PC-9 (cell line): ENCODE results near the gene PITPNC1. TPM values are rescaled to one million over a fixed set of nuclear protein-coding genes. Genes with fewer than 3 reads are reported as not detected.

Experiments
- BruUV-seq: library from RNA; stranded (reverse); fragments of 400-500 nt; replicated peaks from 2 replicates; lab custom pipeline; 2021; lab: Mats Ljungman, UMichigan
- CTCF ChIA-PET: fragments of 300-600 bp; sonication (Branson Sonifier 250); formaldehyde crosslinking; loops from one replicate; lab custom pipeline; 2022; ENCODE audit warnings: antibody characterized with exemption; lab: Charles Lee
- POLR2A ChIA-PET: fragments of 300-600 bp; sonication (Branson Sonifier 250); formaldehyde crosslinking; loops from one replicate; lab custom pipeline; 2022; ENCODE audit warnings: antibody characterized with exemption; ENCODE audit not compliant: unreplicated experiment; lab: Charles Lee
- DNase-seq, 2 experiments: peaks; one replicate each; pipeline versions ENCODE4 v3.0.0 to v3.0.0-alpha.2; 2015 to 2022; ENCODE audit warnings: mixed read lengths in 1 of 2
- H2AFZ ChIP-seq: fragments of 200-600 bp; sonication (generic); 2 replicates; pipeline ENCODE4 v1.8.1; 2017; ENCODE audit warnings: antibody characterized with exemption
- H3F3A ChIP-seq: fragments of 200-600 bp; sonication (generic); 2 replicates; pipeline ENCODE4 v1.8.1; 2017; ENCODE audit warnings: antibody characterized with exemption, mild to moderate bottlenecking, low read depth; ENCODE audit not compliant: insufficient read depth
- H3K27ac ChIP-seq: fragments of 200-600 bp; sonication (generic); 2 replicates; pipeline ENCODE4 v1.6.1; 2016; ENCODE audit warnings: mixed run types
- H3K27me3 ChIP-seq: fragments of 200-600 bp; sonication (generic); 2 replicates; pipeline ENCODE4 v1.6.1; 2016; ENCODE audit warnings: low read depth, mixed run types; ENCODE audit not compliant: insufficient read depth
- H3K36me3 ChIP-seq: fragments of 200-600 bp; sonication (generic); 2 replicates; pipeline ENCODE4 v1.6.1; 2016; ENCODE audit warnings: low read depth, mixed run types
- H3K4me1 ChIP-seq: fragments of 200-600 bp; sonication (generic); replicated peaks from 2 replicates; pipeline ENCODE4 v1.6.1; 2016; ENCODE audit warnings: mixed run types; ENCODE audit not compliant: insufficient read depth
- H3K4me2 ChIP-seq: fragments of 200-600 bp; sonication (generic); 2 replicates; pipeline ENCODE4 v1.6.1; 2017; ENCODE audit warnings: mixed run types
- H3K4me3 ChIP-seq: fragments of 200-600 bp; sonication (generic); 2 replicates; pipeline ENCODE4 v1.6.1; 2016; ENCODE audit warnings: mixed run types
- H3K79me2 ChIP-seq: fragments of 200-600 bp; sonication (generic); 2 replicates; pipeline ENCODE4 v1.6.1; 2017; ENCODE audit warnings: low read depth, mixed run types
- H3K9me2 ChIP-seq: fragments of 200-600 bp; sonication (generic); 2 replicates; pipeline ENCODE4 v1.8.1; 2017; ENCODE audit warnings: mild to moderate bottlenecking; ENCODE audit not compliant: insufficient read depth
- H3K9me3 ChIP-seq: fragments of 200-600 bp; sonication (generic); 2 replicates; pipeline ENCODE4 v1.8.1; 2016; ENCODE audit warnings: low read depth; ENCODE audit not compliant: insufficient read depth
- H4K20me1 ChIP-seq: fragments of 200-600 bp; sonication (generic); 2 replicates; pipeline ENCODE4 v1.8.1; 2017; ENCODE audit not compliant: insufficient read depth
- CTCF ChIP-seq: fragments of 200-600 bp; sonication (generic); conservative IDR thresholded peaks from 2 replicates; pipeline ENCODE4 v1.6.1; 2017; ENCODE audit warnings: mixed run types, antibody characterized with exemption, mild to moderate bottlenecking, moderate library complexity
- EZH2 ChIP-seq: fragments of 200-600 bp; sonication (generic); IDR thresholded peaks from 2 replicates; pipeline ENCODE4 v1.8.0; 2017; ENCODE audit warnings: antibody characterized with exemption, low read depth
- intact Hi-C: fragments of 100-400 bp; cut with micrococcal nuclease; formaldehyde crosslinking; loops from one replicate; pipeline ENCODE4 v1.10.0; 2022; ENCODE audit not compliant: unreplicated experiment
- total RNA-seq: library from RNA; stranded (reverse); gene quantifications from 2 replicates; pipeline ENCODE4 v1.2.3, GENCODE V29; 2021

Gene PITPNC1
- total RNA-seq, 1 experiment from 2014 or later: 6.0 TPM

- no peak for DNase-seq
- Histone ChIP-seq H3K4me1 (peaks cover 20% of the 10 kb centered on the region), H3K4me2 (no peak overlapping the region), H3K9me3 (no peaks in the 10 kb centered on the region), H4K20me1 (no peaks in the 10 kb centered on the region), H3K4me3 (no peak overlapping the region), H2AFZ (no peak overlapping the region), H3K27ac (no peak overlapping the region), H3F3A (peaks cover 15% of the 10 kb centered on the region), H3K9me2 (no peaks in the 10 kb centered on the region), H3K36me3 (no peaks in the 10 kb centered on the region), H3K79me2 (no peaks in the 10 kb centered on the region), H3K27me3 (no peaks in the 10 kb centered on the region)
- TF ChIP-seq CTCF (no peak), EZH2 (no peak)
- ChIA-PET POLR2A (no interaction called here), CTCF (no interaction called here)
- intact Hi-C loops: no loop called here
- no TSS peak for BruUV-seq
Measured at GRCh38 chr17:67582673-67583081, 205.6 kb downstream of the PITPNC1 start.

DNA sequence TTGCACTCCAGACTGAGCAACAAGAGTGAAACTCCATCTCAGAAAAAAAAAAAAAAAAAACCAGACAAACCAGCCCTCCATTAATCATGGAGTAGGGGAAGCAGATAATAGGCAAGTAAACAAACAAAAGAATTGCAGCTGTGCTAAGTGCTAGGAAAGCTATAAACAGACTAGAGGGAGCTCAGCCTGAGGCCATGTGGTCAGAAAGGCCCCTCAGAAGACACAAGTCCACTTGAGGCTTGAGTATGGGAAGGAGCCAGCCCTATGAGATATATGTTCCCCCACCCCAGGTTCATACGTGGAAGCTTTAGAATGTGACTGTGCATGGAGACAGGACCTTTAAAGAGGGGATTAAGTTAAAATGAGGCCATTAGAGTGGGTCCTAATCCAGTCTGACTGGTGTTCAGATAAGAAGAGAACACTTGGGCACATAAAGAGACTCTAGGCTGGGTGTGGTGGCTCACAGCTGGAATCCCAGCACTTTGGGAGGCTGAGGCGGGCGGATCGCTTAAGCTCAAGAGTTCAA lies 208.1 kb downstream of the PITPNC1 start:
- Histone ChIP-seq H4K20me1 (no peaks in the 10 kb centered on the region), H3K4me2 (peak overlapping the region; percentile 68), H3K36me3 (no peaks in the 10 kb centered on the region), H2AFZ (no peak overlapping the region), H3K27ac (peak overlapping the region; percentile 67), H3K4me3 (no peak overlapping the region), H3K27me3 (no peaks in the 10 kb centered on the region), H3K4me1 (peaks cover 20% of the 10 kb centered on the region), H3K79me2 (no peaks in the 10 kb centered on the region), H3K9me3 (no peaks in the 10 kb centered on the region), H3F3A (peaks cover 15% of the 10 kb centered on the region), H3K9me2 (no peaks in the 10 kb centered on the region)
- BruUV-seq: no TSS peak
- TF ChIP-seq CTCF (no peak), EZH2 (no peak)
- DNase-seq: peak; percentile 32 to 93
- intact Hi-C loops: no loop called here
- POLR2A ChIA-PET: interaction anchor here (0.7 kb wide), 1 partner anchor 53 kb away, joined by 19 read pairs; no protein-coding TSS in a partner anchor
- CTCF ChIA-PET: interaction anchor here (0.6 to 0.7 kb wide), 2 partner anchors 37 to 84 kb away, joined by 3 to 14 read pairs; no protein-coding TSS in a partner anchor

- Histone ChIP-seq H3K79me2 (no peaks in the 10 kb centered on the region), H3K4me3 (no peak overlapping the region), H3K9me2 (no peaks in the 10 kb centered on the region), H3K4me1 (peaks cover 20% of the 10 kb centered on the region), H4K20me1 (no peaks in the 10 kb centered on the region), H3F3A (peaks cover 15% of the 10 kb centered on the region), H3K27me3 (no peaks in the 10 kb centered on the region), H3K9me3 (no peaks in the 10 kb centered on the region), H2AFZ (no peak overlapping the region), H3K27ac (no peak overlapping the region), H3K4me2 (no peak overlapping the region), H3K36me3 (no peaks in the 10 kb centered on the region)
- intact Hi-C loops: no loop called here
- no peak for TF ChIP-seq EZH2
- no peak for TF ChIP-seq CTCF
- POLR2A ChIA-PET: no interaction called here
- no TSS peak for BruUV-seq
- CTCF ChIA-PET: no interaction called here
- no peak for DNase-seq
Measured at GRCh38 chr17:67588326-67588725, 211.2 kb downstream of the PITPNC1 start.
